ENCODE data around the gene POLL. TPM values are rescaled to one million over a fixed set of nuclear protein-coding genes. Genes with fewer than 3 reads are reported as not detected.
A peak's percentile ranks its signal among the peaks of the same experiment; 100 is the strongest.

The POLL gene
- total RNA-seq, 4 donors from 2014 or later: 23.2 to 27.2 (median 26.0) TPM

DNA sequence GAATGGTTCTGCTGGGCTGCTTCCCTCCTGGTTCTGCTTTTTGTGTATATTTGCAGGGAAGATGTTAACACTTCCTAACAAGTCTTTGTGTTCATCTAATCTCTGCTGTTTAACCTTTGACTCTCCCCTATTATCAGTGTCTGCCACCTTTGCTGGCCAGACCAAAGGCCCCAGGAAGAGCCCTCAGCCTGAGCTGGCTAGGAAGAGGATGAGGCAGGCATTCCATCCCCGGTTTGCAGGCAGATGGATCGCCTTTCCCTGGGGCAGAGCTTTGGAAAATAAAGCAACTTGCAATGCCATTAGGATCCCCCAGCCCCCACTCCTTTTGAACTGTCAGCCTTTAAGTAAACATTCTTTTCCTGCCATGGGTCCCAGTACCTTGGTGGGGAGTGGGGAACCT, 19.1 kb upstream of the POLL start:
- TF ChIP-seq POLR2A (IDR thresholded peaks at IDR 0.05; ENCODE audit: low read depth) (no peak), POLR2AphosphoS5 (IDR thresholded peaks at IDR 0.05) (no peak)
- Histone ChIP-seq H3K9me3 (no peaks in the 10 kb centered on the region), H3K4me3 (no peak overlapping the region), H3K27me3 (no peaks in the 10 kb centered on the region), H3K27ac (replicated peaks in 1 of 4) (no peak overlapping the region), H3K4me1 (peaks cover 0 to 2% (median 0%) of the 10 kb centered on the region in 4 donors), H3K36me3 (peaks cover 17 to 75% (median 69%) of the 10 kb centered on the region in 4 donors)
- 58% methylated on average over 2 of the region's 2 CpGs for WGBS
- no peak for DNase-seq (ENCODE audit: extremely low spot score)
- intact Hi-C loops (cut with DNase I): loop anchor here (5.0 kb wide), 1 partner anchor 175 kb away; the partner anchor contains the start of gene NPM3

DNA sequence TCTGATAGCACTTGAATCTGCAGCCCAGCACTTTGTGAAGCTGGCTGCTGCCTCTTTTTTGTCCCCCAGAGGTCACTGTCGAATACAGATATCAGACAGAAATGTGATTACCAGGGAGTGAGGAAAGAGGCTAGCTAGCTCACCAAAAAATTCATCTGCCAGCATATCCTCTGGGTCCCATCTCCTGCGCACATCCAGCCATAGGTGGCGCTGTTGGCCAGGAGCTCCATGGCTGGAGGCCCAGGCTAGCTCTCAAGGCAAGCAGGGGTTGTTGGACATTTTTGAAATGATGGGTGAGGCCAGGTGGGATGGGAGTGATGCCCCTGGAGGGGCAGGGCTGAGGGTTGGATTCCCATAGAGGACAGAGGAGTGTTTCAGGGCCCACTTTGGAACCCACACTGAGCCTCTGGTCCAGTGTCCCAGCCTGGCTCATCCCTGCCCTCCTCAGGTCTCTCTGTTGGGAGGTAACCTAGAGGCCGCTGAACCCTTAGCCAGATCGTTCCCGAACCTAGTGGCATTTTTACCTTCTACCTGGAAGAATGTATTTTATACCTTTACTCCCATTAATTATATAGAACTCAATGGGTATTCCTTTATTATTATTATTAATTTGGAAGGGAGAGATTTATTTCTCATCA, 14.8 kb upstream of the POLL start:
- Histone ChIP-seq H3K27me3 (no peaks in the 10 kb centered on the region), H3K4me3 (no peak overlapping the region), H3K27ac (replicated peaks in 1 of 4) (no peak overlapping the region), H3K36me3 (peaks cover 0 to 47% (median 27%) of the 10 kb centered on the region in 4 donors), H3K4me1 (peaks cover 0 to 3% (median 0%) of the 10 kb centered on the region in 4 donors), H3K9me3 (no peaks in the 10 kb centered on the region)
- DNase-seq (ENCODE audit: extremely low spot score): no peak
- TF ChIP-seq, protein P1, sequence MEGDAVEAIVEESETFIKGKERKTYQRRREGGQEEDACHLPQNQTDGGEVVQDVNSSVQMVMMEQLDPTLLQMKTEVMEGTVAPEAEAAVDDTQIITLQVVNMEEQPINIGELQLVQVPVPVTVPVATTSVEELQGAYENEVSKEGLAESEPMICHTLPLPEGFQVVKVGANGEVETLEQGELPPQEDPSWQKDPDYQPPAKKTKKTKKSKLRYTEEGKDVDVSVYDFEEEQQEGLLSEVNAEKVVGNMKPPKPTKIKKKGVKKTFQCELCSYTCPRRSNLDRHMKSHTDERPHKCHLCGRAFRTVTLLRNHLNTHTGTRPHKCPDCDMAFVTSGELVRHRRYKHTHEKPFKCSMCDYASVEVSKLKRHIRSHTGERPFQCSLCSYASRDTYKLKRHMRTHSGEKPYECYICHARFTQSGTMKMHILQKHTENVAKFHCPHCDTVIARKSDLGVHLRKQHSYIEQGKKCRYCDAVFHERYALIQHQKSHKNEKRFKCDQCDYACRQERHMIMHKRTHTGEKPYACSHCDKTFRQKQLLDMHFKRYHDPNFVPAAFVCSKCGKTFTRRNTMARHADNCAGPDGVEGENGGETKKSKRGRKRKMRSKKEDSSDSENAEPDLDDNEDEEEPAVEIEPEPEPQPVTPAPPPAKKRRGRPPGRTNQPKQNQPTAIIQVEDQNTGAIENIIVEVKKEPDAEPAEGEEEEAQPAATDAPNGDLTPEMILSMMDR (IDR thresholded peaks at IDR 0.05): peak; percentile 49 to 79 (median 50)
- TF ChIP-seq POLR2A (IDR thresholded peaks at IDR 0.05; ENCODE audit: low read depth) (no peak), POLR2AphosphoS5 (IDR thresholded peaks at IDR 0.05) (peak in 1 of 2 donors; percentile 15), EP300 (IDR thresholded peaks at IDR 0.05) (no peak)
- WGBS: 43% methylated on average over 6 of the region's 6 CpGs
- intact Hi-C loops (cut with DNase I): no loop called here

DNA sequence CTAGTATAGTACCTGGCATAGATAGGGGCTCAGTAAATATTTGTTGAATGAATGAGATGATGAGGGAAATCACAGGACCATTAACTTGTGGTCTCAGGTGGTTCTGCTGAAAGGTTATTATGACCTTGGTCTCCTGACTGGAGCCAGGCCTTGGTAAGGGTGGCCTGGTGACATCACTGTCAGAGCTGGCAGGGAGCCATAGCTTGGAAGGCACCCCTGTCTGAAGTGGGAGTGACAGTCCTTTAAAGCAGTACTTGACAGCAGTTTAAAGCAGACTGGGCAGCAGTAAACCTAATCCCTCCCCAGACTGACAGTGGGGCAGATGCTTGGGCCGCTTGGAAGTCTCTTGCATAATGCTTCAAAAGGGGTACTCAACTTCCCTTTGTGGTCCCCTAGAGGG, 13.5 kb upstream of the POLL start:
- Histone ChIP-seq H3K36me3 (peaks cover 0 to 39% (median 15%) of the 10 kb centered on the region in 4 donors), H3K4me3 (no peak overlapping the region), H3K4me1 (peaks cover 0 to 3% (median 0%) of the 10 kb centered on the region in 4 donors), H3K27me3 (no peaks in the 10 kb centered on the region), H3K27ac (replicated peaks in 1 of 4) (no peak overlapping the region), H3K9me3 (no peaks in the 10 kb centered on the region)
- TF ChIP-seq EP300 (IDR thresholded peaks at IDR 0.05): no peak
- TF ChIP-seq POLR2AphosphoS5 (IDR thresholded peaks at IDR 0.05): no peak
- no peak for TF ChIP-seq POLR2A (IDR thresholded peaks at IDR 0.05; ENCODE audit: low read depth)
- TF ChIP-seq, protein P1 (IDR thresholded peaks at IDR 0.05): no peak
- no peak for DNase-seq (ENCODE audit: extremely low spot score)
- intact Hi-C loops (cut with DNase I): no loop called here
- WGBS: 83% methylated on average over 1 of the region's 1 CpG

DNA sequence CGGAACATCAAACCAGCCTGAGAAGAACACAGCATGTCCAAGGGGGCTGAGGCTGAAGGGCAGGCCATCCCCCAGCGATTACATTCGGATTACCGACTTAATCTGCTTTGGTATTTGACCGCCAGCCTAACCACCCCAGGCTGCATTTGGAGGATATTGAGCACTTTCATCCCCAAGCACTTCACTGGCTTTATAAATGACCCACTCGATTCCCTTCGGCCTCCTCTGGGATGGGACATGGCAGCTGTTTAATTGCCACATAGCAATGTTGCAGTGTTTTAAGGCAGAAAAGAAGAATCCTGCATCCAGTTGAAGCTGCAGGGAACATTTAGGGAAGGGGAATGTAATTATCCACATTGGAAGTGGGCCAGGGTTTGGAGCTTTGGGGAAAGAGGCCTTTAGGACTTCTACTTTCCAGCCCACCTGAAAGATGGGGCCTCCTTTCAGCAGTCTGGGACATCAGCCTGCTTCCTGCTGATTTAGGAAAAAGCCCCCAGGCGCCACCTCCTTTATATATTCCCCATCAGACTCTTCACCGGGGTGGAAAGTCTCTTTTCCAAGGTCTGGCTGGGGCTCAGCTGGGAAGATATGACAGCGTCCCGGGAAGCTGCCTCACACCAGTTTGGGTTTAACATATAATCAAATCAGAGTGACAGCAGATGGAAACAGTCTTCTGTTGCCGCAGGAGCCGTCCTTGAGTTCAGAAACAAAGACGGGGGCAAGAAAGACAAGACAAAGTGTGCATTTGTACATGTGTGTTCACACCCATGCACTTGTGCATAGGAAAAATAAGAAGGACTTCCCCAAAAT, 9.2 kb upstream of the POLL start:
- H3K4me3 ChIP-seq: no peak overlapping the region
- no peaks in the 10 kb centered on the region for H3K9me3 ChIP-seq
- intact Hi-C loops (cut with DNase I): no loop called here
- peaks cover 0 to 3% (median 0%) of the 10 kb centered on the region in 4 donors for H3K4me1 ChIP-seq
- no peaks in the 10 kb centered on the region for H3K27me3 ChIP-seq
- 73% methylated on average over 14 of the region's 14 CpGs for WGBS
- peaks cover 0 to 24% (median 0%) of the 10 kb centered on the region in 4 donors for H3K36me3 ChIP-seq
- no peak for DNase-seq (ENCODE audit: extremely low spot score)
- H3K27ac ChIP-seq (replicated peaks in 1 of 4): no peak overlapping the region
- TF ChIP-seq EP300 (IDR thresholded peaks at IDR 0.05) (no peak), POLR2A (IDR thresholded peaks at IDR 0.05; ENCODE audit: low read depth) (no peak), POLR2AphosphoS5 (IDR thresholded peaks at IDR 0.05) (no peak)
- TF ChIP-seq, protein P1 (IDR thresholded peaks at IDR 0.05): no peak
